Amniotic epithelial cell (primary cell): ENCODE data around the gene PPP6R2.
"Not testable (repeated sequence)": the region's sequence is repeated elsewhere in the genome, so short reads cannot be mapped to it uniquely, and the experiment has no call there.

Experiments used
- DNase-seq: peaks from one replicate; pipeline ENCODE4 v3.0.0-alpha.2; 2010; ENCODE audit warnings: low read depth

Gene PPP6R2

DNA sequence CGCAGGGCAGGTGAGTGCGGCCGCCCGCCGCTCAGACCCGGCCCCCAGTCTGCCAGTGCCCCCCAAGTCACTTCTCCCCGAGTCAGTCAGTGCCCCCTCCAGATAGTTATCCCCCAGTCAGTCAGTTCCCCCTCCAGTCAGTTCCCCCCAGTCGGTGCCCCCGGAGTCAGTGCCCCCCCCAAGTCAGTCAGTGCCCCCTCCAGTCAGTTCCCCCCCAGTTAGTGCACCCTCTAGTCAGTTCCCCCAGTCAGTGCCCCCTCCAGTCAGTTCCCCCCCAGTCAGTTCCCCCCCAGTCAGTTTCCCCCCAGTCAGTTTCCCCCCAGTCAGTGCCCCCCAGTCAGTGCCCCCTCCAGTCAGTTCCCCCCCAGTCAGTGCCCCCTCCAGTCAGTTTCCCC, 411 bp downstream of the PPP6R2 start:
- DNase-seq: no peak

DNA sequence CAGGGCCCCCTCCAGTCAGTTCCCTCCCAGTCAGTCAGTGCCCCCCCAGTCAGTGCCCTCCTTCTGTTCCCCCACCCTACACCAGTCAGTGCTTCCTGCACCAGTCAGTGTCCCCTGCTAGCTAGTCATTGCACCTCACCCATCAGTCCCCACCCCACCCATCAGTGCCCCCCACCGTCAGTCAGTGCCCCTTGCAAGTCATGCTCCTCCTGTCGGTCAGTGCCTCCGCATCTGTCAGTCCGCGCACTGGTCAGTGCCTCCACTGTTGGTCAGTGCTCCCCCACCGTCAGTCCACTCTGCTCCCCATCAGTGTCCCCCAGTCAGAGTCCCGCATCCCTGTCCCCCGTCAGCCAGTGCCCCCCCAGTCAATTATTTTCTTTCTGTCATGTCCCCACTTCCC, 3.3 kb downstream of the PPP6R2 start:
- DNase-seq: no peak

GRCh38 chr22:50347157-50347556, 4.0 kb downstream of the PPP6R2 start:
- DNase-seq: no peak

GRCh38 chr22:50348058-50348457, 4.9 kb downstream of the PPP6R2 start:
- no peak for DNase-seq

DNA sequence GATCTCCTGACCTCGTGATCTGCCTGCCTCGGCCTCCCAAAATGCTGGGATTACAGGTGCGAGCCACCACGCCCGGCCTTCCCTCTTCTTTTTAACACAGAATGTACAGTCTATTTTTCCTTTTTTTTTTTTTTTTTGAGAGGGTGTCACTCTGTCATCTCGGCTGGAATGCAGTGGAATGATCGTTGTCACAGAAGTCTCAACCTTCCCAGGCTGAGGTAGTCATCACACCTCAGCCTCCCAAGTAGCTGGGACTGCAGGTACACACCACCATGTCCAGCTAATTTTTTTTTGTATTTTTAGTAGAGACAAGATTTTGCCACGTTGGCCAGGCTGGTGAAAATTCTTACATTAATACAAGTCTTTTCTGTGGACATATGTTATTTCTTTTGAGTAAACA, 13.1 kb downstream of the PPP6R2 start:
- no peak for DNase-seq

DNA sequence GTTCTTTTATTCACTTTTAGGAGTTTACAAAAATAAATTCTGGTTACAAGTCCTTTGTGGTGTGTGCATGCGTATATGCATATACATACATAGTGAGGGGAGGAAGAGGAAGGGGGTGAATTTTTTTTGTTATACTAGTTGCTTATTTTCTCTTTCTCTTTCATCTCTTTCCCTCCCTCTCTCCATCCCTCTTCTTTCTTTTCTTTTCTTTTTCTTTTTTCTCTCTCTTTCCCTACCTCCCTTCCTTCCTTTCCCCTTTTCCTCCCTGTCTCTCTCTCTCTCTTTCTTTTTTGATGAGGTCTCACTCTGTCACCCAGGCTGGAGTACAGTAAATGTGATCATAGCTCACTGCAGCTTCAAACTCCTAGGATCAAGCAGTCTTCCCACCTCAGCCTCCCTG, 14.1 kb downstream of the PPP6R2 start:
- no peak for DNase-seq

DNA sequence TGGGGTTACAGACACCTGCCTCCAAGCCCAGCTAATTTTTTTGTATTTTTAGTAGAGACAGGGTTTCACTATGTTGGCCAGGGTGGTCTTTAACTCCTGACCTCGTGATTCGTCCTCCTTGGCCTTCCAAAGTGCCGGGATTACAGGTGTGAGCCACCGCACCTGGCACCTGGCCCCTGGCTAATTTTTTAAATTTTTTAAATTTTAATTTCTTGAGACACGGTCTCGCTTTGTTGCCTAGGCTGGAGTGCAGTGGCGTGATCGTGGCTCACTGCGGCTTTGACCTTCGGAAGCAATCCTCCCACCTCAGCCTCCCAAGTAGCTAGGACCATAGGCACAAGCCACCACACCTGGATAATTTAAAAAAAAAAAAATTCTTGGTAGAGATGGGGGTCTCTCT, 14.6 kb downstream of the PPP6R2 start:
- no peak for DNase-seq

- DNase-seq: no peak
Observed at GRCh38 chr22:50360578-50360977, 17.5 kb downstream of the PPP6R2 start.

DNA sequence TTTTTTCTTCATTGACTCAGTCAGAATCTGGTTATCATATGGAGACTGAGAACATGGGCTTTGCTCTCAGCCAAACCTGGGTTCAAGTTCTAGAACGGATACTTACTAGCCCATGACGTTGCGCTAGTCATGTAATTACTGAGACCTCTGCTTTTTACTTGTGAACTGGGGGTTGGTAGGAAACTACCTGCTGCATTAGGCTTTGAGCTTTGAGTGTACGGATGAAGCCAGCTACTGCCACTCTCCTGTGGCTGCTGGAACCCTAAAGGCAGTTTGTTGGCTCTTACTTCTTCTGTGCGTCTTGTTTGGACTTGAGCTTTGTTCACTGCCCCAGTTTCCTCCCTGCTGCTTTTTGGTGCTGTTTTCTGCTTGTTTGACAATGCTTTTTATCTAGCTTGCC, 18.1 kb downstream of the PPP6R2 start:
- no peak for DNase-seq

- no peak for DNase-seq
Observed at GRCh38 chr22:50361688-50362087, 18.6 kb downstream of the PPP6R2 start.

DNA sequence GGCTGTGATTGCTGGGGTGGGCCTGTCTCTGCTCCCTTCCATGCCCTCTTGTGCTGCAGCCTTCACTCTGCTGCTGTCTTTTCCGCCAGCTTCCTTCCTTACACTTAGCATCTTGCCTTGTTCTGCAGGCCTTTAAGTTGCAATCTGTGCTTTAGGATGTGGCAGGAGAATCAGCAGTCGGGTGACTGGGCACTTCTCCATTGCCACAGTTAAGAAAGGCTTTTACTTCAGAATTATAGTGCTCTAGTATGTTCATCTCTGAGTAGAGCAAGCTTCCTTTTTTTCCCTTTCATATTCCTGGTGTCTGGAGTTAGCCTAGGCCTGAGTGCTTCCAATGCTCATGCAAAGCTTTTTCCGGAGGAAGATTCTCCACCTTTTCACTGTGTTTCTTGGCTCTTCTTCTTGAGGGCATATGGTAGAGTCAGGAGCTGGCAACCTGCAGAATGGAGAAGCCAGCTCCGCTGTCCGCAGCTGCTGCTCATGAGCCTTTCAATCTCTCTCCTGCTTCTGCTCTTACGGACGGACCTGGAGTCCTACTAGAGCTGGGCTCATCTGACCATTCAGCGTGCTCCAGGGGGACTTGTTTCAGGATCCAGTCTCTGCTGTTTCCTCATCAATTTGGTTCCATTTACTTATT, 20.2 kb downstream of the PPP6R2 start:
- no peak for DNase-seq

GRCh38 chr22:50363803-50364194, 20.7 kb downstream of the PPP6R2 start:
- not testable (repeated sequence) for DNase-seq

DNA sequence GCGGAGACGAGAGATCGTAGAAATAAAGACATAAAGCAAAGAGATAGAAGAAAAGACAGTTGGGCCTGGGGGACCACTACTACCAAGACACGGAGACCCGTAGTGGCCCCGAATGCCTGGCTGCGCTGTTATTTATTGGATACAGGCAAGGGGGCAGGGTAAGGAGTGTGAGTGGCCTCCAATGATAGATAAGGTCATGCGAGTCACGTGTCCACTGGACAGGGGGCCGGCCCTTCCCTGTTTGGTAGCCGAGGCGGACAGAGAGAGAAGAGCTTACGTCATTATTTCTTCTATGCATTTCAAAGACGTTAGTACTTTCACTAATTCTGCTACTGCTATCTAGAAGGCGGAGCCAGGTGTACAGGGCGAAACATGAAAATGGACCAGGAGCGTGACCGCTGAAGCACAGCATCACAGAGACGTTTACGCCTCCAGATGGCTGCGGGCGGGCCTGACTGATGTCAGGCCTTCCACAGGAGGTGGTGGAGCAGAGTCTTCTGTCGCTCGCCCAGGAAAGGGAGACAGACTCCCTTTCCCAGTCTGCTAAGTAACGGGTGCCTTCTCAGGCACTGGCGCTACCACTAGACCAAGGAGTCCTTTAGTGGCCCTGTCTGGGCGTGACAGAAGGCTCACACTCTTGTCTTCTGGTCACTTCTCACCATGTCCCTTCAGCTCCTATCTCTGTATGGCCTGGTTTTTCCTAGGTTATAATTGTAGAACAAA, 24.8 kb downstream of the PPP6R2 start:
- no peak for DNase-seq

DNA sequence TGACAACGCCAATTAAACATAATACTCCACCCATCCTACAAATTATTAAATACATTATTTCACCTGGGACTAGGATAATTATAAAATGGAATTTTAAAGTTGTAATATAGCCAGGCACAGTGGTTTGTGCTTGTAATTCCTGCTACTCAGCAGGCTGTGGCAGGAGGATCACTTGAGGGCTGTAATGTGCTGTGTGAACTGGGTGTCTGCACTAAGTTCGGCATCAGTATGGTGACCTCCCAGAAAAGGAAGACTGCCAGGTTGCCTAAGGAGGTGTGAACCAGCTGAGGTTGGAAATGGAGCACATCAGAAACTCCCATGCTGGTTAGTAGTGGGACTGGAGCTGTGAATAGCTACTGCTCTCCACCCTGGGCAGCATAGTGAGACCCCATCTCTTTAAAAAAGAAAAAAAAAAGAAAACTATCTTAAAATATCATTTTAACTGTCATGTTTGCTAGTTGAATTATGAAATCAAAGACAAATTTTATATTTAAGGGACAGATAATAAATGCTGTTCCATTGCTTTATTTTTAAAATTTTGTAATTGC, 28.0 kb downstream of the PPP6R2 start:
- no peak for DNase-seq

GRCh38 chr22:50376085-50376651, 33.0 kb downstream of the PPP6R2 start:
- no peak for DNase-seq

DNA sequence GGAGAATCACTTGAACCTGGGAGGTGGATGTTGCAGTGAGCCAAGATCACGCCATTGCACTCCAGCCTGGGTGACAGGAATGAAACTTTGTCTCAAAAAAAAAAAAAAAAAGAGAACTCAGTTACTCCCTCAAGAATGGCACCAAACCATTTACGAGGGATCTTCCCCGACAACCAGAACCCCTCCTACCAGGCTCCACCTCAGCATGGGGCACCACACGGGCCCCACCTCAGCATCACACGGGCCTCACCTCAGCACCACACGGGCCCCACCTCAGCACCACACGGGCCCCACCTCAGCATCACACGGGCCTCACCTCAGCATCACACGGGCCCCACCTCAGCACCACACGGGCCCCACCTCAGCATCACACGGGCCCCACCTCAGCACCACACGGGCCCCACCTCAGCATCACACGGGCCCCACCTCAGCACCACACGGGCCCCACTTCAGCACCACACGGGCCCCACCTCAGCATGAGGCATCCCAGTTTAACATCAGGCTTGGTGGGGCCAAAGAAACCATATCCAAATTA, 38.0 kb downstream of the PPP6R2 start:
- not testable (repeated sequence) for DNase-seq

DNA sequence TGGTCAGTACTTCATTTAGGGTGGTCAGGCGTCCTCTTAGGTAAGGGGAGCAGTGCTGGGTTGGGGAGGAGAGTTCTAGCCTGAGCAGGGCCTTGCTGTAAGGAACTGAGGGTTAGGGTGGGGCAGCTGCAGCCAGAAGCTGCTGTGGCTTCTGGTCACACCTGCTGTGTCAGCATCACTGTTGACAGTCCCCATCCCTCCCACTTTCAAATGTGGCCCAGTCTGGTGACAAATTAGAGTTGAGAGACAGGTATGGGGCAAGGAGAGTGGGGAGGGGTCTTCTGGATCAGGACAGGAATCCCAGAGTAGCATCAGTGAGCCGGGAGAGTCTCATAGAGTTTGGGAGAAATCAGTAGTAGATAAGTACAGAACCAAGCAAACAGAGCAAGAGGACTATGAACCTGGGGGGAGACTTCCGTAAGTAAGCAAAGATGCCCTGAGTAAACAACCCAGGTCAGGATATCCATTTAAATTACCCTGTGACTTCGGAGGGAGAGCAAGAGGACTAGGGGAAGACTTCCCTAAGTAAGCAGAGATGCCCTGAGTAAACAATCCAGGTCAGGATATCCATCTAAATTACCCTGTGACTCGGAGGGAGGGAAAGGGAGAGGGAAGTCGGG, 53.7 kb downstream of the PPP6R2 start:
- DNase-seq: no peak

- not testable (repeated sequence) for DNase-seq
Observed at GRCh38 chr22:50397371-50398060, 54.4 kb downstream of the PPP6R2 start.

DNA sequence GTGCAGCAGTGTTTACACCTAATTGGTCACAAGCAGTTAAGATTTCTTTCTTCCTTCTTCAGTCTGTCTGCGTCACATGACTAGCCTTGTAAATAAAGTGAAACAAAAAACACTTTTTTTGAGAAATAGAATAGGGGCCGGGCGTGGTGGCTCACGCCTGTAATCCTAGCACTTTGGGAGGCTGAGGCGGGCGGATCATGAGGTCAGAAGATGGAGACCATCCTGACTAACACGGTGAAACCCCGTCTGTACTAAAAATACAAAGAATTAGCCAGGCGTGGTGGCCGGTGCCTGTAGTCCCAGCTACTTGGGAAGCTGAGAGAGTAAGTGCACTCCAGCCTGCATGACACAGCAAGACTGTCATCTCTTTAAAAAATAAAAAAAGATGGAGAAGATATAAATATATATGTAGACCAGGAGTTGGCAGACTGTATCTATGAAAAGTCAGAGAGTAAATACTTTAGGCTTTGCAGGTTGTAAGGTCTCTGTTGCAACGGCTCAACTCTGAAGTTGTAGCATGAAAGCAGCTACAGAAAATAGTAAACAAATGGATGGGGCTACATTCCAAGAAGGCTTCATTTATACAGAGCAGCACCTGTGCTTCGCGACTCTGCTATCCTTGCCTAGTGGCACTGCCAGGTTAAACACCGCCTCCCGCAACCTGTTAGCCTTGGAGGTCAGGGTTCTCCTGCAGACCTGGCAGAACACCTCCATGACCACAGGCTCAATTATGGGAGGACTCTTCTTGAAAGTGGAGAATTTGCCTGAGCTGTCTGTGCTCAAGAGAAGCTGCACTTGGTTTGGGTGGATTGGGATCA, 55.9 kb downstream of the PPP6R2 start:
- no peak for DNase-seq

GRCh38 chr22:50399751-50400331, 56.7 kb downstream of the PPP6R2 start:
- DNase-seq: peak; percentile 21

DNA sequence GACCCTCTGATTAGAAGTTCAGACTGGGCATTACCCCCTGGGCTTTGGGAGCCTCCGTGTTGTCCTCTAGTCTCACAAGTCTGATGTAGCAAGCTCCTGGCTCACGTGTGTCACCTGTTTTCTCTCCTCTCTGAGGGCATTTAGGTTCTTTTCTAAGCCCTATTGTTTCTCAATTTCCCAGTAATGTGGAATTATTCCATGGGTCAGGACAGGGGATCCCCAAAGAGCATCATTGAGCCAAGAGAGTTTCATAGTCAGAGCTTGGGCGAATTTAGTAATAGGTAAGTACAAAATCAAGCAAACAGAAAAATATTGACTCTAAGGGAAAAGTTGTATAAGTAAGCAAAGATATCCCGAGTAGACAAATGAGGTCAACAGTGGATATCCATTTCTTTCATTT, 57.3 kb downstream of the PPP6R2 start:
- DNase-seq: no peak
